H1 (cell line): ENCODE data around the gene PBLD. TPM values are rescaled to one million over a fixed set of nuclear protein-coding genes. Genes with fewer than 3 reads are reported as not detected.

Experiments
- CTCF ChIA-PET: fragments of 300-600 bp; sonication (Branson Sonifier 250); formaldehyde crosslinking; loops from one replicate; lab custom pipeline; 2021; ENCODE audit not compliant: partially characterized antibody; lab: Charles Lee
- POLR2A ChIA-PET: fragments of 300-600 bp; sonication (Branson Sonifier 250); formaldehyde crosslinking; loops from one replicate; lab custom pipeline; 2021; ENCODE audit warnings: inconsistent platforms; ENCODE audit not compliant: partially characterized antibody; lab: Charles Lee
- DNase-seq, 2 experiments: peaks; one replicate each; pipeline versions ENCODE4 v3.0.0 to v3.0.0-alpha.2; 2010 to 2022; ENCODE audit warnings: low spot score in 2 of 2, low read depth in 1 of 2, mixed read lengths in 1 of 2
- FAIRE-seq: peaks from 2 replicates; lab custom pipeline; 2011; peaks lifted over from hg19 to GRCh38; lab: Jason Lieb, UNC
- H2AFZ ChIP-seq: 2 replicates; pipeline ENCODE4 v1.8.1; 2012; ENCODE audit warnings: low read length, inconsistent platforms
- H2AK5ac ChIP-seq: 2 replicates; pipeline ENCODE4 v1.6.1; 2013; ENCODE audit warnings: low read depth, low read length
- H2BK120ac ChIP-seq: replicated peaks from 2 replicates; pipeline ENCODE3; 2013; ENCODE audit warnings: low read depth, low read length, inconsistent platforms
- H2BK12ac ChIP-seq: 2 replicates; pipeline ENCODE4 v1.6.1; 2013; ENCODE audit warnings: low read depth, low read length
- H2BK15ac ChIP-seq: 2 replicates; pipeline ENCODE4 v1.6.1; 2013; ENCODE audit warnings: low read length
- H2BK20ac ChIP-seq: 2 replicates; pipeline ENCODE4 v1.6.1; 2013; ENCODE audit warnings: low read length
- H2BK5ac ChIP-seq: 2 replicates; pipeline ENCODE4 v1.6.1; 2013; ENCODE audit warnings: low read depth, low read length
- H3K14ac ChIP-seq: 2 replicates; pipeline ENCODE4 v1.6.1; 2013; ENCODE audit warnings: inconsistent platforms; ENCODE audit not compliant: insufficient read length
- H3K18ac ChIP-seq: 2 replicates; pipeline ENCODE4 v1.6.1; 2013; ENCODE audit warnings: low read length; ENCODE audit errors: extremely low read depth
- H3K23ac ChIP-seq: 2 replicates; pipeline ENCODE4 v1.6.1; 2013; ENCODE audit warnings: inconsistent platforms; ENCODE audit not compliant: insufficient read length
- H3K23me2 ChIP-seq: 2 replicates; pipeline ENCODE4 v1.6.1; 2013; ENCODE audit warnings: low read depth, low read length
- H3K27ac ChIP-seq: 2 replicates; pipeline ENCODE4 v1.6.1; 2011; ENCODE audit warnings: low read depth, low read length, inconsistent platforms
- H3K27me3 ChIP-seq, 4 experiments: replicated peaks in 1 of 4; 1 replicate in 1 of 4; 2 replicates in 3 of 4; pipeline versions ENCODE4 v1.6.1 to v1.8.1; 2011 to 2013; ENCODE audit warnings: low read length in 3 of 4, mild to moderate bottlenecking in 3 of 4, inconsistent platforms in 2 of 4, mixed read lengths in 2 of 4, moderate library complexity in 1 of 4; ENCODE audit not compliant: control insufficient read depth in 3 of 4, insufficient read depth in 3 of 4; ENCODE audit errors: extremely low read depth in 1 of 4
- H3K36me3 ChIP-seq, 4 experiments: 2 replicates each; pipeline versions ENCODE4 v1.6.1 to v1.8.1; 2011 to 2013; ENCODE audit warnings: mild to moderate bottlenecking in 4 of 4, low read length in 3 of 4, moderate library complexity in 2 of 4, control low read depth in 1 of 4, inconsistent platforms in 1 of 4; ENCODE audit not compliant: insufficient read depth in 4 of 4, control insufficient read depth in 2 of 4
- H3K4ac ChIP-seq: replicated peaks from 2 replicates; pipeline ENCODE3; 2013; ENCODE audit warnings: low read length, low read depth, mixed read lengths, inconsistent platforms; ENCODE audit not compliant: insufficient read length
- H3K4me1 ChIP-seq, 4 experiments: replicated peaks in 1 of 4; 1 replicate in 1 of 4; 2 replicates in 3 of 4; pipeline versions ENCODE4 v1.6.1 to v1.8.1; 2011 to 2013; ENCODE audit warnings: low read length in 3 of 4, inconsistent platforms in 2 of 4, mixed read lengths in 1 of 4; ENCODE audit not compliant: insufficient read depth in 4 of 4, control insufficient read depth in 3 of 4
- H3K4me2 ChIP-seq, 2 experiments: 2 replicates each; pipeline versions ENCODE4 v1.6.1 to v1.8.1; 2011 to 2013; ENCODE audit warnings: low read depth in 2 of 2, low read length in 2 of 2, control low read depth in 1 of 2, inconsistent platforms in 1 of 2, mild to moderate bottlenecking in 1 of 2; ENCODE audit not compliant: insufficient read depth in 1 of 2
- H3K4me3 ChIP-seq, 4 experiments: fragments of 200-600, 300-600 bp in 1 of 4; sonication (generic), shearing (Covaris generic), sonication (Bioruptor Twin) in 1 of 4; 2 replicates each; pipeline versions ENCODE4 v1.5.1 to v1.8.1; 2011 to 2016; ENCODE audit warnings: low read length in 4 of 4, low read depth in 3 of 4, control low read depth in 2 of 4, inconsistent platforms in 2 of 4, mild to moderate bottlenecking in 2 of 4, mixed read lengths in 1 of 4, moderate library complexity in 1 of 4; ENCODE audit not compliant: insufficient read depth in 2 of 4; ENCODE audit errors: extremely low read depth in 1 of 4
- H3K56ac ChIP-seq: replicated peaks from 2 replicates; pipeline ENCODE3; 2013; ENCODE audit warnings: low read depth, mild to moderate bottlenecking, mixed read lengths, low read length, inconsistent platforms; ENCODE audit not compliant: insufficient read length
- H3K79me1 ChIP-seq: 2 replicates; pipeline ENCODE4 v1.6.1; 2013; ENCODE audit warnings: low read depth, low read length, control low read depth
- H3K79me2 ChIP-seq, 2 experiments: 2 replicates each; pipeline versions ENCODE4 v1.6.1 to v1.8.1; 2012 to 2013; ENCODE audit warnings: low read length in 2 of 2, mild to moderate bottlenecking in 2 of 2, inconsistent platforms in 1 of 2; ENCODE audit not compliant: insufficient read depth in 2 of 2, control insufficient read depth in 1 of 2
- H3K9ac ChIP-seq, 4 experiments: replicated peaks in 1 of 4; 1 replicate in 1 of 4; 2 replicates in 3 of 4; pipeline versions ENCODE4 v1.6.1 to v1.8.1; 2011 to 2013; ENCODE audit warnings: low read depth in 3 of 4, low read length in 3 of 4, control low read depth in 2 of 4, mild to moderate bottlenecking in 2 of 4, moderate library complexity in 2 of 4, inconsistent platforms in 1 of 4; ENCODE audit errors: extremely low read depth in 1 of 4
- H3K9me3 ChIP-seq, 2 experiments: 2 replicates each; pipeline versions ENCODE4 v1.6.1 to v1.8.1; 2012 to 2013; ENCODE audit warnings: mild to moderate bottlenecking in 2 of 2, moderate library complexity in 2 of 2, control low read depth in 1 of 2, inconsistent platforms in 1 of 2, low read depth in 1 of 2, low read length in 1 of 2, mixed read lengths in 1 of 2; ENCODE audit not compliant: insufficient read depth in 2 of 2
- H4K20me1 ChIP-seq, 2 experiments: replicated peaks in 1 of 2; 2 replicates each; pipeline versions ENCODE3 to v1.8.1; 2011 to 2013; ENCODE audit warnings: inconsistent platforms in 2 of 2, low read length in 2 of 2, mild to moderate bottlenecking in 1 of 2; ENCODE audit not compliant: insufficient read depth in 2 of 2, control insufficient read depth in 1 of 2
- H4K5ac ChIP-seq: 2 replicates; pipeline ENCODE4 v1.6.1; 2013; ENCODE audit warnings: low read length, low read depth, mixed read lengths, inconsistent platforms; ENCODE audit not compliant: insufficient read length
- H4K8ac ChIP-seq: 2 replicates; pipeline ENCODE4 v1.8.0; 2013; ENCODE audit warnings: mild to moderate bottlenecking, moderate library complexity, low read length, inconsistent platforms; ENCODE audit not compliant: insufficient read depth; ENCODE audit errors: extremely low read depth
- H4K91ac ChIP-seq: replicated peaks from 2 replicates; pipeline ENCODE3; 2013; ENCODE audit warnings: low read length, mixed read lengths, inconsistent platforms; ENCODE audit not compliant: insufficient read length
- BACH1 ChIP-seq: IDR thresholded peaks from 2 replicates; pipeline ENCODE4 v1.6.1; 2012; ENCODE audit warnings: low read length, improper control_type of control experiment
- KDM5A ChIP-seq: fragments of 200-600 bp; IDR thresholded peaks from 2 replicates; pipeline ENCODE4 v1.7.1; 2012; ENCODE audit warnings: mild to moderate bottlenecking, low read length, inconsistent platforms, mixed read lengths
- SP4 ChIP-seq: IDR thresholded peaks from 2 replicates; pipeline ENCODE4 v1.6.1; 2012; ENCODE audit warnings: low read length, inconsistent platforms
- TAF1 ChIP-seq: IDR thresholded peaks from 2 replicates; pipeline ENCODE4 v1.6.1; 2011; ENCODE audit warnings: mild to moderate bottlenecking, low read depth, low read length
- TCF12 ChIP-seq: IDR thresholded peaks from 2 replicates; pipeline ENCODE4 v1.6.1; 2011; ENCODE audit warnings: low read depth, mild to moderate bottlenecking, low read length
- TEAD4 ChIP-seq: IDR thresholded peaks from 2 replicates; pipeline ENCODE4 v1.6.1; 2012; ENCODE audit warnings: low read depth, low read length, inconsistent platforms, mixed read lengths
- WGBS, 2 experiments: shearing (Covaris generic) in 1 of 2; methylation state at CpG; one replicate each; pipeline versions ENCODE4 v1.1.6 to v1.1.7; 2013 to 2015; ENCODE audit warnings: low lambda C conversion rate in 2 of 2, mixed read lengths in 2 of 2, inconsistent platforms in 1 of 2, low coverage in 1 of 2, missing lambda C conversion rate in 1 of 2; ENCODE audit not compliant: insufficient replicate concordance in 2 of 2, insufficient coverage in 1 of 2, insufficient read length in 1 of 2; ENCODE audit errors: extremely low coverage in 1 of 2, missing lambda C conversion rate in 1 of 2; 5-methylcytosine and 5-hydroxymethylcytosine counted together
- polyA plus RNA-seq, 7 experiments: library from polyadenylated mRNA; depleted of rRNA in 3 of 7; stranded (reverse) in 5 of 7; unstranded in 2 of 7; fragments of >200 nt in 5 of 7; fragments of 200-250 nt in 2 of 7; gene quantifications; 1 replicate in 5 of 7; 2 replicates in 1 of 7; 4 replicates in 1 of 7; pipeline versions ENCODE4 v1.2.1 to v1.2.3, GENCODE V29; 2011 to 2013; ENCODE audit warnings: missing spikeins in 2 of 7, mixed read lengths in 2 of 7
- total RNA-seq: library from RNA; stranded (reverse); fragmentation: NEBNext Ultra II Directional; extraction: Animal tissue kit (Norgen Biotek cat#: 25700); gene quantifications from 2 replicates; pipeline ENCODE4 v1.2.1, GENCODE V29; 2021

PBLD gene
- total and polyA plus RNA-seq, 2 of the 8 experiments (the other 6 are each of a cell fraction or from before 2014, with no cell fraction given): 0.56 to 2.0 TPM

- H3K27me3 ChIP-seq: no peaks in the 10 kb centered on the region; a peak in 1 of 7 replicates
- H2AK5ac ChIP-seq: no peak overlapping the region
- H3K27ac ChIP-seq: no peak overlapping the region
- FAIRE-seq (no peak), DNase-seq (no peak)
- H2AFZ ChIP-seq: no peak overlapping the region
- H4K20me1 ChIP-seq: peaks cover 5 to 7% of the 10 kb centered on the region in 2 experiments
- peaks cover 14 to 35% of the 10 kb centered on the region in 2 experiments; a peak in 3 of 4 replicates for H3K79me2 ChIP-seq
- no peak overlapping the region for H2BK20ac ChIP-seq
- no peak overlapping the region for H3K14ac ChIP-seq
- peaks cover 0 to 11% (median 0%) of the 10 kb centered on the region in 4 experiments; a peak in 1 of 8 replicates for H3K36me3 ChIP-seq
- H3K4me2 ChIP-seq: no peak overlapping the region
- H3K18ac ChIP-seq: no peak overlapping the region
- H3K9ac ChIP-seq: no peak overlapping the region
- no peak overlapping the region for H3K4ac ChIP-seq
- H4K91ac ChIP-seq: no peak overlapping the region
- no peak overlapping the region for H4K8ac ChIP-seq
- no peak overlapping the region for H4K5ac ChIP-seq
- H3K79me1 ChIP-seq: no peaks in the 10 kb centered on the region
- peaks cover 4% of the 10 kb centered on the region; the same call in 1 of the 2 replicates for H3K23me2 ChIP-seq
- H3K4me1 ChIP-seq: peaks cover 0 to 5% (median 2%) of the 10 kb centered on the region in 4 experiments; a peak in 3 of 7 replicates
- H3K56ac ChIP-seq: no peak overlapping the region
- H2BK120ac ChIP-seq: no peak overlapping the region
- ChIA-PET POLR2A (interaction anchor here (1.2 to 6.7 kb wide), 5 partner anchors 15 to 444 kb away, joined by 3 to 141 read pairs (median 4); partner anchors contain the start of gene ATOH7), CTCF (interaction anchor here (0.6 to 1.5 kb wide), 6 partner anchors 12 to 421 kb away, joined by 3 to 6 read pairs (median 3); no protein-coding TSS in a partner anchor)
- WGBS, 2 experiments: 89% methylated on average over 1 of the region's 1 CpG; no CpG with 5 or more reads in 1 of the 2 experiments
- no peak overlapping the region for H2BK12ac ChIP-seq
- H3K23ac ChIP-seq: no peak overlapping the region
- H3K4me3 ChIP-seq: no peak overlapping the region
- no peak overlapping the region for H2BK15ac ChIP-seq
- no peak overlapping the region for H2BK5ac ChIP-seq
- no peaks in the 10 kb centered on the region for H3K9me3 ChIP-seq
- TF ChIP-seq SP4: no peak
- TF ChIP-seq TCF12: no peak
- TF ChIP-seq TAF1: no peak
- TF ChIP-seq KDM5A: no peak
- no peak for TF ChIP-seq TEAD4
- no peak for TF ChIP-seq BACH1
These were observed 3.2 kb downstream of the PBLD start for GRCh38 chr10:68329506-68329861.
